ENCODE data around the gene RPRD1B. TPM values are rescaled to one million over a fixed set of nuclear protein-coding genes. Genes with fewer than 3 reads are reported as not detected.

RPRD1B gene
- total and polyA plus RNA-seq, 2 of the 8 experiments (the other 6 are each of a cell fraction or from before 2014, with no cell fraction given), result 10.3 to 20.9 TPM

DNA sequence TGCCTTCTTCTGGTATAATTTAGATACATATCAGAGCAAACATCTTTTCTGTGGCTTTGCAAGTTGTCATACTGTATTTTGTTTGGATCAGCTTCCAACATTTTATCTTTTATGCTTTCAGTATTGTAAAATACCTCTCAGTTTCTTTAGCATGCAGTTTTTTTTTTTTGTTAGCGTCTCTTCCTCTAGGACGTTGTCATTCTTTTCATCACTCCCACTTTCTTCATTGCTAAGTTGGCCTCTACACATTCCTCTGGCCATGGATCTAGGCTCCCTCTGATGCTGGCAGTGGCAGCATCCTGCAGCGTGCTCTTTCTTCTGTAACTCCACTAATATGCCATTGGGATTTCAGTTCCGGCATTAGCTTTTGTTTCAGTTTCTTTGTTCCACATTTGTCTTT is 21.7 kb downstream of the RPRD1B start:
- no peak overlapping the region for H2BK5ac ChIP-seq (ENCODE audit: low read depth, low read length)
- H4K5ac ChIP-seq (ENCODE audit: insufficient read length, low read depth, low read length), result no peak overlapping the region
- H3K4me1 ChIP-seq (replicated peaks in 1 of 4; ENCODE audit: control insufficient read depth in 3 of 4, insufficient read depth in 4 of 4, low read length in 3 of 4), result no peaks in the 10 kb centered on the region
- no peak overlapping the region for H3K18ac ChIP-seq (ENCODE audit: extremely low read depth, low read length)
- WGBS, 2 experiments (ENCODE audit: extremely low coverage in 1 of 2, insufficient coverage in 1 of 2, insufficient read length in 1 of 2, insufficient replicate concordance in 2 of 2, low coverage in 1 of 2, low lambda C conversion rate in 2 of 2, missing lambda C conversion rate in 1 of 2), result 92% methylated on average over 4 of the region's 4 CpGs; no CpG with 5 or more reads in 1 of the 2 experiments
- H2AFZ ChIP-seq (ENCODE audit: low read length), result no peak overlapping the region
- no peaks in the 10 kb centered on the region for H3K23me2 ChIP-seq (ENCODE audit: low read depth, low read length)
- H4K91ac ChIP-seq (replicated peaks; ENCODE audit: insufficient read length, low read length), result no peak overlapping the region
- H3K9ac ChIP-seq (replicated peaks in 1 of 4; ENCODE audit: extremely low read depth in 1 of 4, low read depth in 3 of 4, low read length in 3 of 4), result no peak overlapping the region
- no peak overlapping the region for H2BK120ac ChIP-seq (replicated peaks; ENCODE audit: low read depth, low read length)
- CTCF ChIA-PET (ENCODE audit: partially characterized antibody), result interaction anchor here (0.5 to 9.9 kb wide), 6 partner anchors 45 to 294 kb away, joined by 3 to 134 read pairs (median 3); no protein-coding TSS in a partner anchor
- H3K27me3 ChIP-seq (replicated peaks in 1 of 4; ENCODE audit: control insufficient read depth in 3 of 4, extremely low read depth in 1 of 4, insufficient read depth in 3 of 4, low read length in 3 of 4), result no peaks in the 10 kb centered on the region
- H3K56ac ChIP-seq (replicated peaks; ENCODE audit: insufficient read length, low read depth, low read length), result no peak overlapping the region
- H2BK12ac ChIP-seq (ENCODE audit: low read depth, low read length), result no peak overlapping the region
- no peak overlapping the region for H2AK5ac ChIP-seq (ENCODE audit: low read depth, low read length)
- DNase-seq (ENCODE audit: low read depth in 1 of 2, low spot score in 2 of 2) (no peak), FAIRE-seq (no peak)
- H3K27ac ChIP-seq (ENCODE audit: low read depth, low read length), result no peak overlapping the region
- H4K8ac ChIP-seq (ENCODE audit: extremely low read depth, insufficient read depth, low read length), result no peak overlapping the region
- H3K4me3 ChIP-seq (ENCODE audit: extremely low read depth in 1 of 4, insufficient read depth in 2 of 4, low read depth in 3 of 4, low read length in 4 of 4), result no peak overlapping the region
- H4K20me1 ChIP-seq (replicated peaks in 1 of 2; ENCODE audit: control insufficient read depth in 1 of 2, insufficient read depth in 2 of 2, low read length in 2 of 2), result peaks cover 4 to 8% of the 10 kb centered on the region in 2 experiments
- no peak overlapping the region for H3K14ac ChIP-seq (ENCODE audit: insufficient read length)
- no peak overlapping the region for H3K4me2 ChIP-seq (ENCODE audit: insufficient read depth in 1 of 2, low read depth in 2 of 2, low read length in 2 of 2)
- H3K4ac ChIP-seq (replicated peaks; ENCODE audit: insufficient read length, low read depth, low read length), result no peak overlapping the region
- peaks cover 8 to 37% (median 23%) of the 10 kb centered on the region in 4 experiments for H3K36me3 ChIP-seq (ENCODE audit: control insufficient read depth in 2 of 4, insufficient read depth in 4 of 4, low read length in 3 of 4)
- POLR2A ChIA-PET (ENCODE audit: partially characterized antibody), result no interaction called here
- H3K79me2 ChIP-seq (ENCODE audit: control insufficient read depth in 1 of 2, insufficient read depth in 2 of 2, low read length in 2 of 2), result peaks cover 0 to 39% of the 10 kb centered on the region in 2 experiments; a peak in 2 of 4 replicates
- no peaks in the 10 kb centered on the region; the same call in 1 of the 2 replicates for H3K79me1 ChIP-seq (ENCODE audit: low read depth, low read length)
- no peak overlapping the region for H3K23ac ChIP-seq (ENCODE audit: insufficient read length)
- no peak overlapping the region for H2BK15ac ChIP-seq (ENCODE audit: low read length)
- H2BK20ac ChIP-seq (ENCODE audit: low read length), result no peak overlapping the region
- no peaks in the 10 kb centered on the region for H3K9me3 ChIP-seq (ENCODE audit: insufficient read depth in 2 of 2, low read depth in 1 of 2, low read length in 1 of 2)
- TF ChIP-seq, protein P1, sequence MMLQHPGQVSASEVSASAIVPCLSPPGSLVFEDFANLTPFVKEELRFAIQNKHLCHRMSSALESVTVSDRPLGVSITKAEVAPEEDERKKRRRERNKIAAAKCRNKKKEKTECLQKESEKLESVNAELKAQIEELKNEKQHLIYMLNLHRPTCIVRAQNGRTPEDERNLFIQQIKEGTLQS (IDR thresholded peaks at IDR 0.05; ENCODE audit: insufficient read depth, low read depth, low read length), result no peak
- TF ChIP-seq, protein P2, sequence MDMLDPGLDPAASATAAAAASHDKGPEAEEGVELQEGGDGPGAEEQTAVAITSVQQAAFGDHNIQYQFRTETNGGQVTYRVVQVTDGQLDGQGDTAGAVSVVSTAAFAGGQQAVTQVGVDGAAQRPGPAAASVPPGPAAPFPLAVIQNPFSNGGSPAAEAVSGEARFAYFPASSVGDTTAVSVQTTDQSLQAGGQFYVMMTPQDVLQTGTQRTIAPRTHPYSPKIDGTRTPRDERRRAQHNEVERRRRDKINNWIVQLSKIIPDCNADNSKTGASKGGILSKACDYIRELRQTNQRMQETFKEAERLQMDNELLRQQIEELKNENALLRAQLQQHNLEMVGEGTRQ (IDR thresholded peaks at IDR 0.05; ENCODE audit: low read length), result no peak
- TF ChIP-seq EP300 (IDR thresholded peaks at IDR 0.05; ENCODE audit: borderline replicate concordance in 1 of 2, low read depth in 2 of 2, low read length in 2 of 2), result no peak
- no peak for TF ChIP-seq SP1 (IDR thresholded peaks at IDR 0.05; ENCODE audit: low read depth, low read length)
- TF ChIP-seq ASH2L (IDR thresholded peaks at IDR 0.05; ENCODE audit: low read length), result no peak
- TF ChIP-seq, protein P3, sequence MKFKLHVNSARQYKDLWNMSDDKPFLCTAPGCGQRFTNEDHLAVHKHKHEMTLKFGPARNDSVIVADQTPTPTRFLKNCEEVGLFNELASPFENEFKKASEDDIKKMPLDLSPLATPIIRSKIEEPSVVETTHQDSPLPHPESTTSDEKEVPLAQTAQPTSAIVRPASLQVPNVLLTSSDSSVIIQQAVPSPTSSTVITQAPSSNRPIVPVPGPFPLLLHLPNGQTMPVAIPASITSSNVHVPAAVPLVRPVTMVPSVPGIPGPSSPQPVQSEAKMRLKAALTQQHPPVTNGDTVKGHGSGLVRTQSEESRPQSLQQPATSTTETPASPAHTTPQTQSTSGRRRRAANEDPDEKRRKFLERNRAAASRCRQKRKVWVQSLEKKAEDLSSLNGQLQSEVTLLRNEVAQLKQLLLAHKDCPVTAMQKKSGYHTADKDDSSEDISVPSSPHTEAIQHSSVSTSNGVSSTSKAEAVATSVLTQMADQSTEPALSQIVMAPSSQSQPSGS (IDR thresholded peaks at IDR 0.05; ENCODE audit: low read length), result no peak
- no peak for TF ChIP-seq BCL11A (IDR thresholded peaks at IDR 0.05; ENCODE audit: low read depth in 2 of 2, low read length in 2 of 2)
- no peak for TF ChIP-seq GTF2F1 (IDR thresholded peaks at IDR 0.05; ENCODE audit: borderline replicate concordance, low read depth, low read length)
- TF ChIP-seq SAP30 (IDR thresholded peaks at IDR 0.05; ENCODE audit: insufficient read depth, insufficient replicate concordance, low read length), result no peak
- no peak for TF ChIP-seq ZNF274 (IDR thresholded peaks at IDR 0.05; ENCODE audit: borderline replicate concordance, extremely low read depth, low read length)
